A549 (cell line): ENCODE measurements around the gene INO80. TPM values are rescaled to one million over a fixed set of nuclear protein-coding genes. Genes with fewer than 3 reads are reported as not detected.

ENCODE experiments used
- ATAC-seq, 2 experiments: fragments of 200-7000 bp in 1 of 2; fragments of >200 bp in 1 of 2; cut with Nextera tagmentation in 1 of 2; cut with Tn5 transposase in 1 of 2; 3 replicates each; pipeline versions ENCODE4 v1.8.0 to v1.9.1; 2018 to 2020; ENCODE audit warnings: mild to moderate bottlenecking in 1 of 2, moderate library complexity in 1 of 2
- CTCF ChIA-PET: fragments of 300-600 bp; sonication (Branson Sonifier 250); formaldehyde crosslinking; extraction: SDS; loops from one replicate; lab custom pipeline; 2021; ENCODE audit warnings: antibody characterized with exemption, inconsistent platforms; lab: Yijun Ruan, JAX
- POLR2A ChIA-PET: fragments of 350-600 bp; formaldehyde crosslinking; extraction: SDS; loops from one replicate; lab custom pipeline; 2021; ENCODE audit warnings: antibody characterized with exemption, inconsistent platforms; lab: Yijun Ruan, JAX
- DNase-seq, 2 experiments: peaks; one replicate each; pipeline versions ENCODE4 v3.0.0 to v3.0.0-alpha.2; 2011 to 2016; ENCODE audit warnings: low read depth in 1 of 2, low spot score in 1 of 2
- FAIRE-seq: peaks from 2 replicates; lab custom pipeline; 2011; peaks lifted over from hg19 to GRCh38; lab: Jason Lieb, UNC
- H3K27ac ChIP-seq, 2 experiments: fragments of >200 bp; sonication (Bioruptor Twin); formaldehyde crosslinking; 3 replicates each; pipeline ENCODE4 v1.5.1; 2016 to 2017
- H3K4me1 ChIP-seq: fragments of >200 bp; sonication (Bioruptor Twin); formaldehyde crosslinking; 3 replicates; pipeline ENCODE4 v1.6.1; 2016
- H3K4me2 ChIP-seq: fragments of >200 bp; sonication (Bioruptor Twin); formaldehyde crosslinking; 3 replicates; pipeline ENCODE4 v1.6.1; 2016
- H3K4me3 ChIP-seq: fragments of >200 bp; sonication (Bioruptor Twin); formaldehyde crosslinking; 3 replicates; pipeline ENCODE4 v1.5.1; 2016
- H3K9me3 ChIP-seq: fragments of >200 bp; sonication (Bioruptor Twin); formaldehyde crosslinking; 3 replicates; pipeline ENCODE4 v1.6.1; 2016
- ATOH8 ChIP-seq: fragments of 250-450 bp; sonication (Bioruptor Pico); IDR thresholded peaks from 2 replicates; pipeline ENCODE4 v1.5.0; 2020; ENCODE audit warnings: low read depth, mild to moderate bottlenecking, moderate library complexity
- CHD2 ChIP-seq: fragments of 150-350 bp; IDR thresholded peaks from 2 replicates; pipeline ENCODE4 v1.6.1; 2014; ENCODE audit warnings: low read length; ENCODE audit not compliant: partially characterized antibody
- CHD4 ChIP-seq: fragments of 200-600 bp; sonication (generic); IDR thresholded peaks from 2 replicates; pipeline ENCODE4 v1.6.1; 2016; ENCODE audit warnings: antibody characterized with exemption, mild to moderate bottlenecking, borderline replicate concordance
- CTCF ChIP-seq: fragments of >200 bp; sonication (Bioruptor Twin); formaldehyde crosslinking; IDR thresholded peaks from 3 replicates; pipeline ENCODE4 v1.5.1; 2016
- EHF ChIP-seq: fragments of 250-450 bp; sonication (Bioruptor Pico); IDR thresholded peaks from 2 replicates; pipeline ENCODE4 v1.5.0; 2020; ENCODE audit warnings: mild to moderate bottlenecking
- ELK1 ChIP-seq: fragments of 150-350 bp; IDR thresholded peaks from 2 replicates; pipeline ENCODE4 v1.6.1; 2014; ENCODE audit warnings: low read depth, mild to moderate bottlenecking, low read length
- ESRRA ChIP-seq: fragments of 150-350 bp; IDR thresholded peaks from 2 replicates; pipeline ENCODE4 v1.6.1; 2014; ENCODE audit warnings: mild to moderate bottlenecking, low read length, borderline replicate concordance
- FOSL2 ChIP-seq, 2 experiments: fragments of 450-650 bp in 1 of 2; fragments of >200 bp in 1 of 2; sonication (Bioruptor Twin) in 1 of 2; formaldehyde crosslinking; IDR thresholded peaks; 2 replicates each; pipeline versions ENCODE4 v1.5.0 to v1.6.1; 2016 to 2020; ENCODE audit warnings: mild to moderate bottlenecking in 1 of 2, moderate library complexity in 1 of 2
- GATA3 ChIP-seq: IDR thresholded peaks from 2 replicates; pipeline ENCODE4 v1.6.1; 2012; ENCODE audit warnings: borderline replicate concordance
- HOXA7 ChIP-seq: fragments of 250-450 bp; sonication (Bioruptor Pico); IDR thresholded peaks from 2 replicates; pipeline ENCODE4 v1.5.0; 2020; ENCODE audit warnings: mild to moderate bottlenecking, moderate library complexity
- HOXB13 ChIP-seq: fragments of 250-450 bp; sonication (Bioruptor Pico); IDR thresholded peaks from 2 replicates; pipeline ENCODE4 v1.5.0; 2020; ENCODE audit warnings: low read depth, mild to moderate bottlenecking, moderate library complexity
- HOXB5 ChIP-seq: fragments of 250-450 bp; sonication (Bioruptor Pico); IDR thresholded peaks from 2 replicates; pipeline ENCODE4 v1.5.0; 2020; ENCODE audit warnings: mild to moderate bottlenecking, moderate library complexity
- JUNB ChIP-seq: fragments of >200 bp; sonication (Bioruptor Twin); formaldehyde crosslinking; IDR thresholded peaks from 2 replicates; pipeline ENCODE4 v1.6.1; 2016
- KDM1A ChIP-seq: fragments of 200-600 bp; sonication (generic); IDR thresholded peaks from 2 replicates; pipeline ENCODE4 v1.6.1; 2016; ENCODE audit warnings: low read depth, mild to moderate bottlenecking
- NFE2L2 ChIP-seq: fragments of 150-350 bp; conservative IDR thresholded peaks from 2 replicates; pipeline ENCODE4 v1.6.1; 2014; ENCODE audit warnings: low read length
- NPAS2 ChIP-seq: fragments of 250-450 bp; sonication (Bioruptor Pico); IDR thresholded peaks from 2 replicates; pipeline ENCODE4 v1.8.0; 2022; ENCODE audit warnings: mild to moderate bottlenecking, moderate library complexity, borderline replicate concordance
- NR3C1 ChIP-seq: fragments of >200 bp; sonication (Bioruptor Twin); formaldehyde crosslinking; IDR thresholded peaks from 3 replicates; pipeline ENCODE4 v1.6.1; 2017
- RAD21 ChIP-seq, 2 experiments: fragments of >200 bp in 1 of 2; sonication (Bioruptor Twin) in 1 of 2; formaldehyde crosslinking in 1 of 2; IDR thresholded peaks in 1 of 2; conservative IDR thresholded peaks in 1 of 2; 2 replicates in 1 of 2; 3 replicates in 1 of 2; pipeline ENCODE4 v1.6.1; 2012 to 2018; ENCODE audit warnings: inconsistent platforms in 1 of 2
- SREBF2 ChIP-seq: fragments of 450-650 bp; IDR thresholded peaks from 2 replicates; pipeline ENCODE4 v1.6.1; 2014; ENCODE audit warnings: mild to moderate bottlenecking, moderate library complexity
- TFCP2L1 ChIP-seq: fragments of 250-450 bp; sonication (Bioruptor Pico); IDR thresholded peaks from 2 replicates; pipeline ENCODE4 v1.5.0; 2021; ENCODE audit warnings: mild to moderate bottlenecking
- USF2 ChIP-seq: fragments of 450-650 bp; IDR thresholded peaks from 2 replicates; pipeline ENCODE4 v1.6.1; 2014; ENCODE audit warnings: antibody characterized with exemption
- ZC3H11A ChIP-seq: fragments of 450-650 bp; IDR thresholded peaks from 2 replicates; pipeline ENCODE4 v1.6.1; 2014; ENCODE audit warnings: antibody characterized with exemption, mild to moderate bottlenecking
- ZSCAN20 ChIP-seq: fragments of 250-450 bp; sonication (Bioruptor Pico); IDR thresholded peaks from 2 replicates; pipeline ENCODE4 v1.8.0; 2022; ENCODE audit warnings: mild to moderate bottlenecking, moderate library complexity
- WGBS: methylation state at CpG from one replicate; pipeline ENCODE4 v1.1.6; 2017; ENCODE audit errors: missing lambda C conversion rate; 5-methylcytosine and 5-hydroxymethylcytosine counted together
- polyA plus RNA-seq, 4 experiments: library from polyadenylated mRNA; depleted of rRNA in 3 of 4; stranded (reverse); fragments of >200 nt; fragmentation: RNase III in 1 of 4; extraction: RNeasy Plus Mini Kit Qiagen cat#74134 plus additional on column Dnase treatment in 1 of 4; gene quantifications; 2 replicates in 3 of 4; 3 replicates in 1 of 4; pipeline ENCODE4 v1.2.3, GENCODE V29; 2011 to 2017
- TF ChIP-seq, protein P1 (sequence below): IDR thresholded peaks from 2 replicates; pipeline ENCODE4 v1.6.1; 2012
- TF ChIP-seq, protein P2 (sequence below): fragments of >200 bp; sonication (Bioruptor Twin); formaldehyde crosslinking; IDR thresholded peaks from 3 replicates; pipeline ENCODE4 v1.6.1; 2016

The INO80 gene
- polyA plus RNA-seq, 2 of the 4 experiments (the other 2 are of a cell fraction), result 6.7 to 10.9 TPM

DNA sequence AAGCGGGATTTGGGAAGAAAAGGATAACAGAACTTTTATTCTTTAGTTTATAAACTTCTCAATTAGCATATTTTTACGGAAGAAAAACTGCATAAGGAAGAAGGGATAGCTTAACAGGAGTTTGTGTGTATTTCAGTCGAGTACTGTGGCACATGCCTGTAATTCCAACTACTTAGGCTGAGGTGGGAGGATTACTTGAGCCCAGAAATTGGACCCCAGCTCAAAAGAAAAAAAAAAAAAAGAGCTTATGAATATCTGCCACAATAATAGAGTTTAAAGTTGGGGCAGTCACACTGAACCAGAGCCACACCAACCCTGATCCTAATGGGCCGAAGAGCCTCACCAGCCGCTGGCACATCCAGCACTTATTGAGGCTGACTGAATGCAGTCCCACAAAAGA, 131.7 kb downstream of the INO80 start:
- CTCF ChIA-PET, result interaction anchor here (4.7 kb wide), 1 partner anchor 43 kb away, joined by 21 read pairs; no protein-coding TSS in a partner anchor
- TF ChIP-seq HOXB5 (CRISPR knock-in tag), result no peak
- no peak for TF ChIP-seq KDM1A
- TF ChIP-seq HOXB13 (CRISPR knock-in tag), result no peak
- TF ChIP-seq, protein P1, sequence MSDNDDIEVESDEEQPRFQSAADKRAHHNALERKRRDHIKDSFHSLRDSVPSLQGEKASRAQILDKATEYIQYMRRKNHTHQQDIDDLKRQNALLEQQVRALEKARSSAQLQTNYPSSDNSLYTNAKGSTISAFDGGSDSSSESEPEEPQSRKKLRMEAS, result no peak
- no peak for TF ChIP-seq NR3C1
- no peak for TF ChIP-seq EHF (CRISPR knock-in tag)
- TF ChIP-seq NFE2L2, result no peak
- TF ChIP-seq, protein P2, sequence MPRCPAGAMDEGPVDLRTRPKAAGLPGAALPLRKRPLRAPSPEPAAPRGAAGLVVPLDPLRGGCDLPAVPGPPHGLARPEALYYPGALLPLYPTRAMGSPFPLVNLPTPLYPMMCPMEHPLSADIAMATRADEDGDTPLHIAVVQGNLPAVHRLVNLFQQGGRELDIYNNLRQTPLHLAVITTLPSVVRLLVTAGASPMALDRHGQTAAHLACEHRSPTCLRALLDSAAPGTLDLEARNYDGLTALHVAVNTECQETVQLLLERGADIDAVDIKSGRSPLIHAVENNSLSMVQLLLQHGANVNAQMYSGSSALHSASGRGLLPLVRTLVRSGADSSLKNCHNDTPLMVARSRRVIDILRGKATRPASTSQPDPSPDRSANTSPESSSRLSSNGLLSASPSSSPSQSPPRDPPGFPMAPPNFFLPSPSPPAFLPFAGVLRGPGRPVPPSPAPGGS, result no peak
- TF ChIP-seq RAD21 (conservative IDR thresholded peaks at IDR 0.05 in 1 of 2, IDR thresholded peaks at IDR 0.05 in 1 of 2), result no peak
- no peak for TF ChIP-seq FOSL2 (IDR thresholded peaks at IDR 0.05)
- TF ChIP-seq FOSL2 (CRISPR knock-in tag; IDR thresholded peaks at IDR 0.05), result no peak
- H3K27ac ChIP-seq, result no peak overlapping the region

DNA sequence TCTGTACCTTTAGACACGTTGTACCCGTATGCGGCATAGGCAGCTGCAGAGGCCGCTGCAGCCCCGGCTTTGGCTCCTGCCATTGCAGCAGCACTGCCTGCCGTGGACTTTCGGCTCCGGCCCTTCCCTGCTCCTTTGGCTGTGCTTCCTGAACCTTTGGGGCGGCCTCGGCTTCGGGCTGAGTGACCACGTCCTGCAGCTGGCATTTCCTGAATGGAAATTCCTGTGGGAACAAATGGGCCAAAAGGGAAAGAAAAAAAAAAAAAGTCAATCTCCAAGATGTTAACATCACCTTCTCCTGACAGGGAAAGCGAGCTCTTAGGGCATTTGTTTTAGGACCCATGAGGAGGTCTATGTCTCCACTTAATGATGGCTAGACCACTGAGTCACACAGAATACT, 133.2 kb downstream of the INO80 start:
- FAIRE-seq (no peak), ATAC-seq (no peak)

More for the DNA sequence above, 131.7 kb downstream of the INO80 start:
- DNase-seq (no peak), ATAC-seq (no peak), FAIRE-seq (no peak)
- H3K4me1 ChIP-seq, result no peaks in the 10 kb centered on the region
- no peak overlapping the region for H3K4me2 ChIP-seq
- H3K9me3 ChIP-seq, result no peaks in the 10 kb centered on the region
- no peak overlapping the region for H3K4me3 ChIP-seq
- POLR2A ChIA-PET, result no interaction called here
- WGBS, result 94% methylated on average over 5 of the region's 5 CpGs

More for the DNA sequence above, 133.2 kb downstream of the INO80 start:
- TF ChIP-seq ELK1 (no peak), ESRRA (no peak), CHD4 (no peak), ZC3H11A (no peak), JUNB (no peak), CHD2 (no peak), TFCP2L1 (CRISPR knock-in tag) (no peak), NFE2L2 (no peak), SREBF2 (no peak), FOSL2 (IDR thresholded peaks at IDR 0.05) (no peak), FOSL2 (CRISPR knock-in tag; IDR thresholded peaks at IDR 0.05) (no peak), CTCF (no peak), GATA3 (no peak), ZSCAN20 (CRISPR knock-in tag) (no peak), ATOH8 (CRISPR knock-in tag) (no peak), HOXA7 (CRISPR knock-in tag) (no peak), USF2 (no peak), NPAS2 (CRISPR knock-in tag) (no peak)
- TF ChIP-seq, protein P1, result no peak
- Histone ChIP-seq H3K9me3 (no peaks in the 10 kb centered on the region), H3K4me2 (no peak overlapping the region), H3K4me3 (no peak overlapping the region), H3K27ac (no peak overlapping the region), H3K4me1 (no peaks in the 10 kb centered on the region)
- no peak for DNase-seq
- POLR2A ChIA-PET, result no interaction called here
- 96% methylated on average over 10 of the region's 13 CpGs for WGBS
- CTCF ChIA-PET, result interaction anchor here (0.6 to 4.7 kb wide), 4 partner anchors 20 to 41 kb away, joined by 3 to 21 read pairs (median 4); partner anchors contain the start of gene CHAC1
